DMS114 treated with DMSO at 0.1 percent for 48 hours (cell line): ENCODE data around the gene CIRBP.
"Not testable (repeated sequence)": the region's sequence is repeated elsewhere in the genome, so short reads cannot be mapped to it uniquely, and the experiment has no call there.

Experiments
- DNase-seq: peaks from one replicate; lab custom pipeline; 2025; ENCODE audit not compliant: unreplicated experiment; lab: John Stamatoyannopoulos, UW

Gene CIRBP

DNA sequence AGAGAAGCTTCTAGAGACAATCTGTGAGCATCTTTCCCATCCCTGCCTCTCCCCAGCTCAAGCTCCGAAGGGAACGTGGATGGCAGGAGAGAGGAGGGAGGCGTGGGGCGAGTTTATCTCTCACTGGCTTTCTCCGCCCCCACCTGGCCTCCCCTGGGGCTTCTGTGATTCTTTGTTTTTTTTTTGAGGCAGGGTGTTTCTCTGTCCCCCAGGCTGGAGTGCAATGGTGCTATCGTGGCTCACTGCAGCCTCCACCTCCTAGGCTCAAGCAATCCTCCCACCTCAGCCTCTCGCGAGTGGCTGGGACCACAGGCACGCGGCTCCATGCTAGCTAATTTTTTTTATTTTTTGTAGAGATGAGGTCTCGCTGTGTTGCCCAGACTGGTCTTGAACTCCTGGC lies 39.6 kb downstream of the CIRBP start:
- DNase-seq, result no peak

DNA sequence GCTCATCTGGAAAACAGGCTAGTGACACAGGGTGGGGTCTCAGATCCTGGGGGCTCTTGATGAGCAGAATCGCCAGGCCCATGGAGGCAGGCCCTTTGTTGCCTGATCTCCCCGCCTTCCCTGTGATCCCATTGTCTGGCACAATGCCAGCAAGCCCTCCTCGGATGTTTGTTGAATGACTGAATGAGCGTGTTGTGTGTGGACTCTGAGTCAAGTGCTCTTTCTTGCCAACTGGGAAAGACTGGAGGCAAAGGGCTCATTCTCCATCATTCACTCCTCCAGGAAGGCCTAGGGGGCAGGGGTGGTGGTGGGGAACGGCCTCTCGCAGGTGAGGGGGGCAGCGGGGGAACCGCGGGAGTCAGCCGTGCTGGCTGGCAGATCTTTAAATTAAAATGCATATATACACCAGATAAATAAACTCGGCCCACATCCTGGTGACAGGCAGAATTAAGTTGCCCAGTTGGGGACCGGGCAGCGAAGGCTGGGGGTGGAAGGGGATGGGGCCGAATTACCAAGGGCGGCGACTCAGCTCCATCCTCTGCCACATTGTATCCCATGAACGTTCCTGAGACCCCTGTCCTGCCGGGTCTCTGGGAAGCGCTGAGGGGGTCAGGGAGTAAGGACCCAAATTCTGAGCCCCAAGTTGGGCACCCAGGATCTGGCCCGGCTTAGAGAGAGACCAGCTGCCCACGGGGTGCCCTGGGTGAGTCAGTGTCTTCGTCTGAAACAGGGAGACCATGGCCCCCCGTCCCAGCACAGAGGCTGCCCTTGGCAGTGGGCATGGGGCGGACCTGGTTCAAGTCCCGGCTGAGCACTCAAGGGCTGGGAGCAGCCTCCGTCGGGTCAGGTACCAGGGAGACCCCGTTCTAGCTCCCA lies 41.1 kb downstream of the CIRBP start:
- DNase-seq, result no peak

DNA sequence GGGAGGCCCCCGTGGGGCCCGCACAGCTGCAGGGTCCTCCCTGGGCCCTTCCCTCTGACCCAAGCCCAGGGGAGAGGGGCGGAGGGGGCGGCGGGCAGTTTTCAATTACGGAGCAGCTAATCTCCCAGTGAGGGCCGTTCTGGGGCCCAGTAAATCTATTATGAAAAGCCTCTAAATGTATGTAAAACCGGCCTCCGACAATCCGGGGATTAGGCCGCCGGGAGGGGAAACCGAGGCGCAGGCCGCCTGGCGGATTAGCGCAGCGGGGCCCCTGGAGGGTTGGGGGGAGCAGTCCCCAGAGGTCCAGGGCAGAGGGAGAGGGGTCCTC lies 41.7 kb downstream of the CIRBP start:
- no peak for DNase-seq

DNA sequence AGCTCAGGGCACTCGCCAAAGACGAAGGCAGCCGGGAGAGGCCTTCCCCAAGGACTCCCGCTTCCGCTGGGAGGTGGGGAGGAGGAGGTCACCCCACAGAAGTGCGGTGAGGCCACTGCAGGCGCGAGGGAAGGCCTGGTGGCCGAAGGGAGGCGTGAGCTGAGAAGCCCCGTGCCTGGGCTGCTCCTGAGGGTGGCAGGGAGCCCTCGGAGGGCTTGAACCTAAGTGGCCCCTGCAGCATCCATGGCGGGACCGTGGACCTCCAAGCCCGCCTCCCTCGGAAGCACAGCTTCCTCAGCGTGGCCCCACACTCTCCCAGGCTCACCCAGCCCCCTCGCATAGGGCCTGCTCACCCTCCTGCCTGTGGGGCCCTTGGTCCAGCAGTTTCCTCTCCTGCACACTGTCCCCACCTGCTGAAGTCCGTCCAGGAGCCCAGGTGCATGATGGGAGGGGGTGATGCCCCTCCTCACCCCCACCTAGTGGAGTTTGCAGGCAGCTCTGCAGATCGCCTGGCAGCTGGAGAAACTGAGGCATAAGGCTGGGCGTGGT lies 42.5 kb downstream of the CIRBP start:
- DNase-seq, result no peak

DNA sequence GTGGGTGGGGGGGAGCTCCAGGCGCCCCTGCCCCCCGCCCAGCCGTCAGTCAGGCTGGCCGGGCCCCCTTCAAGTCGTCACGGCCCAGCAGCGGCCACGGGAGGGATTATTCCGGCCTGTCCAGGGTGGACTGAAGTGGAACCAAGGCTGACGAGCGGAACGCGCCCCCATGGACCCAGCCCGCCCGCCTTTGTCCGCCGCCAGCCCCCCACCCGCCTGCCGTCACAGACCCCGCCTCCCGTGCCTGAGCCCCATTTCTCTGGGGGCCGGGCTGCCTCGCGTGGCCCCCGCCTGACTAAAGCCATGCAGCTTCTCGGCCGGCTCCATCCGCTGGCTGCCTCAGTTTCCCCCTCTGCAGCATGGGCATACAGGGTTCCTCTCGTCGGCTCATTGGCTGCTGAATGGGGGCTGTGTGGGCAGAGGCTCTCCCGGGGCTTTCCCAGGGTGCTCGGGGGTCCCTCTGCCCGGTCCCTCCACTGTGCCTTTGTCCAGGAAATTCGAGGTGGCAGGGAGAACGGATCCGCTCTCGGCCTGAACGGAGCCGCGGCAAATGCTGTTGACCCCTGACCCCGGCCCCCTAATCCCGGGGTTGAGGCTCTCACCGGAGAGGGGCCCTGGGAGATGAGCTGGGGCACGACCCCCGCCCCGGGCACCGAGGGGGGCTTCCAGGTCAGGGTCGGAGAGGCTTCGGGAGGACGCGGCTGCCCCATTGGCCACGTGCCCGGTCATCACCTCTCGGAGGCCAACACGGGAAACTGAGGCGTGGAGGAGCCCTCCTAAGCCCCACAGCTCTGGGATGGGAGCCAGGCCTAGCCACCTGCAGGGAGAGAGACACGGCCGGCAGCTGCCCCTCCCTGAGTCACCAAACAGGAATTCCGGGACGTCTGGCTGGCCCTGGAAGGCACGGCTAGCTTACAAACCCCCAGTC lies 43.9 kb downstream of the CIRBP start:
- no peak for DNase-seq

DNA sequence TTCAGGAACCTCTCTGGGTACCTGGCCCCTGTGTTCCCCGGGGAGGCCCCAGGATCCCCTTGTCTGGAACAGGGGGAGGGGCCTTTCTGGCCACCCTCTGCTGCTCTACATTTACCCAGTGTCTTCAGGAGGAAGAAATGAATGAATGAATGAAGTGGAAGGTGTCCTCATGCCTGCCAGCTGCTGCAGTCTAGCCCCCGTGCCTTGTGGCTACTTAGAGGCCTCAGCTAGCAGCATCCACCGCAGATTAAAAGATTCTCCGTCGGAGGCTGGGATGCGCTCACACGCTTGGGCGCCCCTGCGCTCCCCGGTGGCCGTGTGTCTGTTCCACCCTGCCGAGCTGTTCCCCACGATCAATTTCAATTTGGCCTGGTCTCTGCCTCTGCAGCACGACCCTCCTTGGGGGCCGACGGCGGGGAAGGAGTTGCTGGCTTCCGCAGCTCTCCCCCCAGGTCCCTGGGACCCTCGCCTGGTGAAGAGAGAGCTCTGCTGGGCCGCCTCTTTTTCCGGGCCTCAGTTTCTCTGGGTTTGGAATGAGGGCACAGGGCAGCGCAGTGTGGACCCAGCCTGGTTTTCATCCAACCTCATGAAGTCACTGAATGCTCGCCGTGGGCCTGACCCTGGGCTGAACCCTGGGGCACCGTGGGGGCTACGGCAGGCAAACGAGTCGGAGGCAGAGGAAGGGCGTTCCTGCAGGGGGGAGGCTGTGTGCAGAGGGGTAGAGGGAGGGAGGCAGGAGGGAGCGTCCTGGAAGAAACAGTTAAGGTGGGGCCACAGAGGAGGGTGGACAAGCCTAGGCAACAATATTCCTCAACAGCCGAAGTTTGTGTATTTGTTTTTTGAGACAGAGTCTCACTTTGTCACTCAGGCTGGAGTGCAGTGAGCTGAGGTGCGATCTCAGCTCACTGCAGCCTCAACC lies 44.8 kb downstream of the CIRBP start:
- DNase-seq, result no peak

DNA sequence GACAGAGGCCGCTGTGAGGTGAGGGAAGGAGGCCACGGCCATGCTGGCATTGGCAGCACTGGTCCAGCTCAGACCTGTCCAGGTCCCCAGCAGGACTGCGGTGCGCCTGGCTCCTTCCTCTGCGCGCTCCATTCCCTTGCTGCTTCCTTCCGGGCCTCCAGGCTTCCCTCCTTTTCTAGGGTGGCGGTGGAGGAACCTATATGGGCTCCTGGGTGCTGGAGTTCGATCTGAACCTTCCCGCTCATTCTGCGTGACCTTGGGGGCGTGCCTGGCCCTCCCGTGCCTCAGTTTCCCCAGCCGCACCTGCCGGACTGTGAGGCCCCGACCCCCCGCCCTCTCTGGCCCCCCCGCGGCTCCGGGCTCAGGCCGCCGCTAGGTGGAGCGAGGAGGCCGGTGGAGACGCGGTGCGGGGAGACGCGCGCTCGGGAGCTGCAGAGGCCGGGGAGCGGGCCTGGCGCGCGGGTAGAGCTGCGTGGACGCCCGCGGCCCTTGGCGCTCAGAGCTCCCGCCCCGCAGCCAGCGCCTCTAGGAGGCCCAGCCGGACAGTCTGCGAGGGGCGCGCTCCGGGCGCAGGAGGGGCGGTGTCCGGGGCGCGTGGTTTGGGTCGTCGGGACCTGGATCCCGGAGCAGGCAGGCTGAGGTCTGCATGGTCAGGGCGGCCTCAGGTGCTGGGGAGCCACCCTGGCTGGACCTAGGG lies 46.5 kb downstream of the CIRBP start:
- no peak for DNase-seq

DNA sequence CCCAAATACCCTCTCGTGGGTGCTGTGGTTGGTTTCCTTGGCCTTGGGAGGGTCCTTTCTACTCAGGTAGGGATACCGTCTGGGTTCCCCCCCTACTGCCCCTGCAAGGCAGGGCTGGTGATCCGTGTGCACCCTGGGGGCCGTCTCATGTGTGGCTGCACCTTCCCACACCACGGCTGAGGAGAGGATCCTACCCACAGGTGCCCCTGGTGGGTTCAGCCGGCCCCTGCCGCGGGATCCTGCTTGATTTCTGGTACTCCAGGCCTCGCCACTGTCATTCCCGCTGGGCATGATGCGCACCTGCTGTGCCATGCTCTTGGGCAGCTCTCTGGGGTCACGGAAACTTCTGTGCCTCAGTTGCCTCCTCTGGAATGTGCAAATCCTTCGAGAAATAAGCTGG lies 47.3 kb downstream of the CIRBP start:
- DNase-seq, result no peak

DNA sequence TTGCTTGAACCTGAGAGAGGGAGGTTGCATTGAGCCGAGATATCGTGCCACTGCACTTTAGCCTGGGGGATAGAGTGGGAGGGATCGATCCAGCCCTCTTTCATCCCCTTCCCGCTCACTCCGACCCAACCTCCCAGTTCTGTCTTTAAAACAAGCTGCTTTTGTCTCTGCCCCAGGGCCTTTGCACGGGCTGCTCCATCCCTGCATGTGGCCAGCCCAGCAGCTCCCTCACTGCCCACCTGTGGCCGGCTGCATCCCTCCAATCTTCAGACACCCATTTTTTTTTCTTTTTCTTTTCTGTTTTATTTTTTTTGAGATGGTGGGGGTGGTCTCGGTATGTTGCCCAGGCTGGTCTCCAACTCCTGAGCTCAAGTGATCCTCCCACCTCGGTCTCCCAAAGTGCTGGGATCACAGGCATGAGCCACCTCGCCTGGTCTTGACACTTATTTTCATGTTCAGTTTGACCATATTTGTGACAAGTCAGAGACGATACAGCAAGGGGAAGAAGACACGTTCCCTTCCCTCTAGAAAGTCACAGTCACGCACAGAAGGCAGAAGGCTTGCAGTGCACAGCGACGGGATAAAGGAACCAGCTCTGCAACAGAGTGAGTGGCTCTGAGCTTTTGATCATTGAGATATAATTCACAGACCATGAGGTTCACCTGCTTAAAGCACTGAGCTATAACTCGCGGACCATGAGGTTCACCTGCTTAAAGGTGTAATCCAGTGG lies 48.3 kb downstream of the CIRBP start:
- DNase-seq, result no peak

DNA sequence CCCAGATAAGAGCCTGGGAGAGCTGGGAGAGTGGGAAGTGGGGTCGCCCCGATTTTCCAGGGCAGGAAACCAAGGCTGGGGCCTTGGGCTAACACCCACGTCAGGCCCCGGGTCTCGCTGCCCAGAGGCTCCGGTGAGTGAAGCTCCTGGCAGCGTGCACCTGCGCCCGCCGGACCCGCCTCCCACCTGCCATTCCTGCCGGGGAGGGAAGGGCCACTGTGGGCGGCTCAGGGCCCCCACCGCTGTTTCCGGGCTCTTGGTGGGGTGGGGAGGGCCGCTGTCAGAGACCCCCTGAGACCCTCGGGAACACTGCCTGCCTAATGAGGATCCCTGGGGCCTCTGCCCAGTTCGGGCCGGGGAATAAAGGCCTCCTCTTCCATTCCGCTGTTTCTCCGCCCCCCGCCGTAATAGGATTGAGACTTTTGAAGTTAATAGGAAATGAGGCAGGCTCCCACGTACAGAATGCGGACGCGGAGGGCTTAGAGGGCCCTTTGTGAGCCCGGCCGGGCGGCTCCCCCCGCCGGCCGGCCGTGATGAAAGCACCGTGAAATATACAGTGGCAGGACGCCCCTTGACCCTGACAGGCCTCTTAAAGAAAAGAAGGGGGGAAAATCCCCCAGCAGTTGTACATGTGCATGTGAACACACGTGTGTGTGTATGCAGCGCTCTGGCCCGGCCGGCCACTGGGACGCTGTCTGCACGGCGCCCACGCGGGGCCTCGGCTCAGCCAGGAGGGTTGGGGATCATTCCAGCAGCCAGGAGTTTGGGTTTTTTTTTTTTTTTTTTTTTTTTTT lies 49.7 kb downstream of the CIRBP start:
- DNase-seq, result no peak

DNA sequence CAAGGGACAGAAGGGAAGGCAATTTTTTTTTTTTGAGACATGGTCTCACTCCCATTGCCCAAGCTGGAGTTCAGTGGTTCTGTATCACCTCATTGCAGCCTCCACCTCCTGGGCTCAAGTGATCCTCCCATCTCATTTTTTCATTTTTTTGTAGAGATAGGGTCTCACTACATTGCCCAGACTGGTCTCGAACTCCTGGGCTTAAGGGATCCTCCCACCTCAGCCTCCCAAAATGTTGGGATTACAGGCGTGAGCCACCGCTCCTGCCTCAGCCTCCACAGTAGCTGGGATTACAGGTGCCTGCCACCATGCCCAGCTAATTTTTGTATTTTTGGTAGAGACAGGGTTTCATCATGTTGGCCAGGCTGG lies 51.1 kb downstream of the CIRBP start:
- DNase-seq, result not testable (repeated sequence)

DNA sequence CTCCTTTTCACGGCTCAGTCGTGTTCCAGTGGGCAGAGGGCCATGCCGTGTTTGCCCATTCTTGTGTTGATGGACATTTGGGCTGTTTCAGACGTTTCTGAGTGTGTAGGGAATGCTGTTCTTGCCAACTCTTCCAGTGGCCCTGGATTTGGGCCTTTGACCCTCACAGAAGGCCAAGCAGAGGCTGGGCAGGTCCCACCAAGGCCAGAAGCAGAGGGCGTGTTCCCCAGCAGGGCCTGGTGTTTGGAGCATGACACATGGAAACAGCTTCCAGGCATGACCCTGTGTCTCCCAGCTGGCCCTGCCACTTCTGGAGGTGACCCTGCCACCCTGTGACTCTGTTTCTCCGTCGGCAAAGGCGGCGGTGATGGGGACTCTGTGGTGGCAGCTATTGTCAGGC lies 52.4 kb downstream of the CIRBP start:
- no peak for DNase-seq

DNA sequence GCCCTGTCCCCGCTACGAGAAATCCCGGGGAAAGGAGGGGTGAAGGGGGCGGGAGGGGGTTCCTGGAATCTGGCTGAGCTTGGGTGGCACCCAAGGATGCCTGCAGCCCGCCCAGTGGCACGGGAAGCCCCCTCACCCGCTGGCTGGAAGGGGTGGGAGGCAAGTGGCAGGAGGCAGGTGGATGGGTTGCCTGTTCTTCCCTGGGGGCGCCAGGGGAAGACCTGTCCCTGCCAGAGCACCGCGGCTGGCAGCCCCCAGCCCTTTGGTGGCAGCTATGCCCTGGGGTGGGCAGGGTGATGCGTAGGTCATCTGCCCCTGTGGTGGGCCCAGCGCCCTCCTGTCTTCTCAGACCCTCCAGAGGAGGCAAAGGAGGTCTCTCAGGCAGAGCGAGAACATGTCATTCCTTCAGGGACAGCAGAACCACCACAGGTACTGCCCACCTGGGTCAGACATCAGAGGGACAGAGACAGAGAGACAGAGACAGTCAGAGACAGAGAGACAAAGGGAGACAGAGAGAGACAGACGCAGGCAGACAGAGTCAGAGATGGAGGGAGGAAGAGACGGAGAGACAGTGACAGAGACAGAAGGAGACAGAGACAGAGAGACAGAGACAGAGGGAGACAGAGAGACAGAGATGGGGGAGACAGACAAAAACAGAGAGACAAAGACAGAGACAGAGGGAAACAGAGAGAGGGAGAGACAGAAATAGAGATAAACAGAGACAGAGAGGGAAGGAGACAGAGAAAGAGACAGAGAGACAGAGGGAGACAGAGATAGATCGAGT lies 53.3 kb downstream of the CIRBP start:
- DNase-seq, result no peak

DNA sequence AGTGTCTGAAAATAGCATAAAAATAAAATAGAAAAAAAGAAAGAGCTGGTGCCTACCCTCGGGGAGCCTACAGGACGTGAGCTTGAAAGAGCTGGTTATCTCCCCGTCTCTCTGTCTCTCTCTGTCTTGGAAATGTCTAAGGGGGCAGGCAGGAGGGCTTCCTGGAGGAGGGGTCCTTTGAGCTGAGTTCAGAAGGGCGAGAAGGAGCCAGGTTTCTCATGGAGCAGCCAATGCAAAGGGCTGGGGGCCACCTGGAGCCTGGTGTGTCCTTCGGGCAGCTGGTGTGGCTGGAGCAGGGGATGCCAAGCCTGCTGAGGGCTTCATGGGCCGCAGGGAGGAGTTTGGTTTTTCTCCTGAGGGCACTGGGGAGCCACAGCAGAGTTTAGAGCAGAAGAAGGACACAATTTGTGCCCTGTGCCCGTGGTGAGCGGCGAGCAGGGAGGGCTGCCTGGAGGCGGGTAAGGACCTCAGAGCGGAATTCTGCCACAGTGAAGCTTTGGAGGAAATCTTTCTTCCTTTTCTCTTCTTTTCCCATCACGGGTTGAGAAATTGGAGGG lies 55.2 kb downstream of the CIRBP start:
- DNase-seq, result no peak
